Pancreas (tissue), 10 donors: ENCODE measurements around the gene HIPK2. TPM values are rescaled to one million over a fixed set of nuclear protein-coding genes. Genes with fewer than 3 reads are reported as not detected.
"Not testable (repeated sequence)": the region's sequence is repeated elsewhere in the genome, so short reads cannot be mapped to it uniquely, and the experiment has no call there.

Experiments
- ATAC-seq, 4 donors: fragments of 200-7000 bp; cut with Tn5 transposase; one replicate each; pipeline versions ENCODE4 v1.8.0 to v1.9.1; 2020; ENCODE audit warnings: mild to moderate bottlenecking in 4 of 4, moderate library complexity in 4 of 4
- DNase-seq, 6 donors: peaks; one replicate each; pipeline ENCODE4 v3.0.0-alpha.2; 2020
- FAIRE-seq: peaks from 2 replicates; lab custom pipeline; 2012; peaks lifted over from hg19 to GRCh38; lab: Jason Lieb, UNC
- H3K27ac ChIP-seq, 4 donors: fragments of 200-600 bp; sonication (generic); 1 replicate in 3 of 4; 2 replicates in 1 of 4; pipeline versions ENCODE4 v1.5.0 to v1.8.0; 2020
- H3K27me3 ChIP-seq, 4 donors: fragments of 200-600 bp; one replicate each; pipeline ENCODE4 v1.8.0; 2021
- H3K36me3 ChIP-seq, 3 donors: fragments of 200-600 bp; sonication (generic) in 1 of 3; one replicate each; pipeline versions ENCODE4 v1.5.0 to v1.8.0; 2020 to 2021
- H3K4me1 ChIP-seq, 3 donors: fragments of 200-600 bp; one replicate each; pipeline ENCODE4 v1.8.0; 2021
- H3K4me3 ChIP-seq, 4 donors: fragments of 200-600 bp; sonication (generic) in 2 of 4; one replicate each; pipeline versions ENCODE4 v1.5.0 to v1.8.0; 2020 to 2021
- H3K9me3 ChIP-seq, 4 donors: fragments of 200-600 bp; one replicate each; pipeline ENCODE4 v1.8.0; 2021
- WGBS, 2 donors: extraction: QIAGEN DNeasy Blood & Tissue Kit; methylation state at CpG; one replicate each; pipeline ENCODE4 v1.1.7; 2013; 5-methylcytosine and 5-hydroxymethylcytosine counted together
- intact Hi-C, 3 donors: fragments of 100-400 bp; cut with DNase I; formaldehyde crosslinking; loops; one replicate each; pipeline versions ENCODE4 v1.11.1 to v1.14.2; 2022
- polyA plus RNA-seq, 2 donors: library from polyadenylated mRNA; stranded (reverse); fragments of 200-250 nt; gene quantifications; one replicate each; pipeline ENCODE4 v1.2.3, GENCODE V29; 2013
- total RNA-seq, 6 donors: library from RNA; stranded (reverse); fragmentation: NEBNext Ultra II Directional in 4 of 6; extraction: Animal tissue kit (Norgen Biotek cat#: 25700) in 4 of 6; gene quantifications; one replicate each; pipeline versions ENCODE4 v1.2.1 to v1.2.4, GENCODE V29; 2021 to 2023
- TF ChIP-seq, protein P1 (sequence below), 4 donors: fragments of 200-600 bp; sonication (generic) in 3 of 4; IDR thresholded peaks; one replicate each; pipeline versions ENCODE4 v1.5.0 to v1.8.0; 2021; ENCODE audit warnings: antibody characterized with exemption in 4 of 4
- donor health status: healthy with polysubstance abuse.
- donor health status: DM: no; HTN: no; CAD: no; lungs with moderate emphysema.
- donor health status: DM: no; HTN: no; CAD: no.
- donor health status: control.
- donor health status: control.
- donor health status: Bipolar disorder and iron deficiency.
- donor health status: DM: yes; HTN: yes; CAD: no.
- donor health status: DM: no; HTN: no; CAD: no.
- donor health status: DM: no; HTN: no; CAD: no.
- donor health status: DM: yes; HTN: yes; CAD: no.

Gene HIPK2
- total and polyA plus RNA-seq, 8 donors, result 6.7 to 49.0 (median 24.7) TPM

- FAIRE-seq (no peak), ATAC-seq (no peak), DNase-seq (no peak)
- H3K4me1 ChIP-seq, result no peaks in the 10 kb centered on the region
- 85 to 89% methylated on average over 1 of the region's 1 CpG for WGBS, 2 donors
- intact Hi-C loops, result no loop called here
- no peak overlapping the region for H3K27ac ChIP-seq
- no peak overlapping the region for H3K4me3 ChIP-seq
- H3K9me3 ChIP-seq, result no peaks in the 10 kb centered on the region
- TF ChIP-seq, protein P1, sequence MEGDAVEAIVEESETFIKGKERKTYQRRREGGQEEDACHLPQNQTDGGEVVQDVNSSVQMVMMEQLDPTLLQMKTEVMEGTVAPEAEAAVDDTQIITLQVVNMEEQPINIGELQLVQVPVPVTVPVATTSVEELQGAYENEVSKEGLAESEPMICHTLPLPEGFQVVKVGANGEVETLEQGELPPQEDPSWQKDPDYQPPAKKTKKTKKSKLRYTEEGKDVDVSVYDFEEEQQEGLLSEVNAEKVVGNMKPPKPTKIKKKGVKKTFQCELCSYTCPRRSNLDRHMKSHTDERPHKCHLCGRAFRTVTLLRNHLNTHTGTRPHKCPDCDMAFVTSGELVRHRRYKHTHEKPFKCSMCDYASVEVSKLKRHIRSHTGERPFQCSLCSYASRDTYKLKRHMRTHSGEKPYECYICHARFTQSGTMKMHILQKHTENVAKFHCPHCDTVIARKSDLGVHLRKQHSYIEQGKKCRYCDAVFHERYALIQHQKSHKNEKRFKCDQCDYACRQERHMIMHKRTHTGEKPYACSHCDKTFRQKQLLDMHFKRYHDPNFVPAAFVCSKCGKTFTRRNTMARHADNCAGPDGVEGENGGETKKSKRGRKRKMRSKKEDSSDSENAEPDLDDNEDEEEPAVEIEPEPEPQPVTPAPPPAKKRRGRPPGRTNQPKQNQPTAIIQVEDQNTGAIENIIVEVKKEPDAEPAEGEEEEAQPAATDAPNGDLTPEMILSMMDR (IDR thresholded peaks at IDR 0.05), result no peak
- no peaks in the 10 kb centered on the region for H3K27me3 ChIP-seq
- peaks cover 0 to 25% (median 10%) of the 10 kb centered on the region in 3 donors for H3K36me3 ChIP-seq
These were observed 160.7 kb downstream of the HIPK2 start for GRCh38 chr7:139617074-139617473.

GRCh38 chr7:139614886-139615285 lies 162.9 kb downstream of the HIPK2 start:
- WGBS, 2 donors, result 89 to 95% methylated on average over 5 of the region's 5 CpGs
- H3K4me3 ChIP-seq, result no peak overlapping the region
- TF ChIP-seq, protein P1 (IDR thresholded peaks at IDR 0.05), result no peak
- intact Hi-C loops, result no loop called here
- no peak for DNase-seq
- ATAC-seq, result no peak
- no peaks in the 10 kb centered on the region for H3K27me3 ChIP-seq
- no peaks in the 10 kb centered on the region for H3K9me3 ChIP-seq
- no peaks in the 10 kb centered on the region for H3K4me1 ChIP-seq
- no peak for FAIRE-seq
- H3K27ac ChIP-seq, result no peak overlapping the region
- peaks cover 0 to 37% (median 10%) of the 10 kb centered on the region in 3 donors for H3K36me3 ChIP-seq

- TF ChIP-seq, protein P1 (IDR thresholded peaks at IDR 0.05), result no peak
- Histone ChIP-seq H3K4me1 (no peaks in the 10 kb centered on the region), H3K36me3 (peaks cover 0 to 37% (median 10%) of the 10 kb centered on the region in 3 donors), H3K27ac (no peak overlapping the region), H3K9me3 (no peaks in the 10 kb centered on the region), H3K4me3 (no peak overlapping the region), H3K27me3 (no peaks in the 10 kb centered on the region)
- FAIRE-seq (no peak), ATAC-seq (no peak), DNase-seq (no peak)
- 87 to 91% methylated on average over 10 of the region's 10 CpGs for WGBS, 2 donors
- intact Hi-C loops, result no loop called here
These were observed 163.8 kb downstream of the HIPK2 start for GRCh38 chr7:139613971-139614411.

GRCh38 chr7:139611556-139611955 lies 166.2 kb downstream of the HIPK2 start:
- ATAC-seq, H3K9me3 ChIP-seq, H3K27ac ChIP-seq, H3K27me3 ChIP-seq, DNase-seq, intact Hi-C loops, H3K4me1 ChIP-seq, H3K4me3 ChIP-seq, FAIRE-seq: not testable (repeated sequence)
- peaks cover 0 to 37% (median 10%) of the 10 kb centered on the region in 3 donors for H3K36me3 ChIP-seq
- 93 to 95% methylated on average over 2 of the region's 2 CpGs for WGBS, 2 donors

- TF ChIP-seq, protein P1 (IDR thresholded peaks at IDR 0.05), result no peak
- no peaks in the 10 kb centered on the region for H3K4me1 ChIP-seq
- no peak for FAIRE-seq
These were observed 167.2 kb downstream of the HIPK2 start for GRCh38 chr7:139610595-139610994.

More at GRCh38 chr7:139610595-139610994, 167.2 kb downstream of the HIPK2 start:
- no peak for DNase-seq
- Histone ChIP-seq H3K4me3 (no peak overlapping the region), H3K36me3 (peaks cover 0 to 32% (median 5%) of the 10 kb centered on the region in 3 donors), H3K27ac (no peak overlapping the region), H3K27me3 (no peaks in the 10 kb centered on the region), H3K9me3 (no peaks in the 10 kb centered on the region)
- intact Hi-C loops, result no loop called here
- ATAC-seq, result no peak
- 78 to 81% methylated on average over 5 of the region's 5 CpGs for WGBS, 2 donors
